ENCODE results near the gene RAPGEF3. TPM values are rescaled to one million over a fixed set of nuclear protein-coding genes. Genes with fewer than 3 reads are reported as not detected.

RAPGEF3 gene
- total and polyA plus RNA-seq, 2 of the 8 experiments (the other 6 are each of a cell fraction or from before 2014, with no cell fraction given): 5.0 to 9.4 TPM

DNA sequence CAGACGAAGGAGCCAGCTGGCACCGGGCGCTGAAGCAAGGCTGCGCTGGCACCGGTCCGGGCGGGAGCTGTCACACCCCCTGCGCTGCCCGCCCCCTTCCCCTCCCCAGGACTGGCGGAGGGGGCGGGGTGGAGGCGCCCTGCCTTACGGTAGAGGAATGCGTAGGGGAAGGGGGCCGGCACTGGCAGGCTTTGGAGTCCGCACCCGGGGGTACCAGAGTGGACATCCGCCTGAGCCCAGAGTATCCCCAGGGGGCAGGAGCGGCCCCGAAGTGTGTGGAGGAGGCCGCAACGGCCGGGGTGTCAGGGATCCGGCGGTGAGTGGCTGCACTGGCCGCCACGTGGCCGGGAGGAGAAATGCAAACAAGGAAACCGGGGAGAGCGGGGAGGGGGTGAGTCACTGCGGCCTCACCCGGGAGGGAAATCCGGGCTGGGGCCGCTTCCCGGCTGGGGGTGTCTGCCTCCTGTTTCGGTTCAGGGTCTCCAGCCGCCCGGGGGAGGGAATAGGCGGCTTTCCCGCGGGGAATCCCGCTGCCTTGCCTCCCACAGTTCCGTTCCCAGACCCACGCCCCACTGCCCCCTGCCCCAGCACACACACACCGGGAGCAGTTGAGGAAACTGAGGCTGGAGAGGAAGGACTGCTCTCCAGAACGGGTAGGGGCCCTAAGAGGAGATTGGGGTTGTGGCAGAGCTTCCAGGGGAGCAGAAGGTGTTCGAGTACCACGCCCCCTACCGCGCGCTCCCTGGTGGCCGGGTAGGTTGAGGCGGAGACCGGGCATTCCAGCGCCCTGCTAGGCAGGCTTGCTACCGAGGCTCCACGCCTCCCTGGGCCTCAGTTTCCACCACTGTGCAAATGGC is at the start of gene RAPGEF3 (continued):
- TF ChIP-seq E2F6 (IDR thresholded peaks at IDR 0.05) (peak; percentile 62; the same call in 1 of the 2 replicates), RBBP5 (IDR thresholded peaks at IDR 0.05; ENCODE audit: borderline replicate concordance, low read depth, low read length) (peak; percentile 33; the same call in 1 of the 2 replicates), TEAD4 (IDR thresholded peaks at IDR 0.05; ENCODE audit: low read depth, low read length) (peak; percentile 65; the same call in 1 of the 2 replicates), KDM4A (IDR thresholded peaks at IDR 0.05; ENCODE audit: low read depth, low read length, severe bottlenecking) (peak; percentile 79), CHD1 (IDR thresholded peaks at IDR 0.05; ENCODE audit: low read depth, low read length) (no peak), EP300 (IDR thresholded peaks at IDR 0.05; ENCODE audit: borderline replicate concordance in 1 of 2, low read depth in 2 of 2, low read length in 2 of 2) (peak in 1 of 2 experiments; percentile 33; a peak in 1 of 3 replicates), ASH2L (IDR thresholded peaks at IDR 0.05; ENCODE audit: low read length) (no peak), TAF1 (IDR thresholded peaks at IDR 0.05; ENCODE audit: low read depth, low read length) (0 out of 2 replicates have a peak, but pooled peaks have one; percentile 19), MAX (IDR thresholded peaks at IDR 0.05) (peak; percentile 94), ATF3 (IDR thresholded peaks at IDR 0.05; ENCODE audit: insufficient read depth, low read depth, low read length) (0 out of 2 replicates have a peak, but pooled peaks have one; percentile 3), RAD21 (IDR thresholded peaks at IDR 0.05 in 1 of 2, conservative IDR thresholded peaks at IDR 0.05 in 1 of 2; ENCODE audit: low read depth in 2 of 2, low read length in 2 of 2) (peak; percentile 29 to 35), CREB1 (IDR thresholded peaks at IDR 0.05) (0 out of 2 replicates have a peak, but pooled peaks have one; percentile 7), BCL11A (IDR thresholded peaks at IDR 0.05; ENCODE audit: low read depth in 2 of 2, low read length in 2 of 2) (no peak), HDAC2 (IDR thresholded peaks at IDR 0.05; ENCODE audit: borderline replicate concordance in 1 of 2, low read depth in 2 of 2, low read length in 2 of 2) (peak in 1 of 2 experiments; percentile 88; a peak in 2 of 4 replicates), JUND (IDR thresholded peaks at IDR 0.05; ENCODE audit: low read length) (peak; percentile 74)
- TF ChIP-seq, protein P1, sequence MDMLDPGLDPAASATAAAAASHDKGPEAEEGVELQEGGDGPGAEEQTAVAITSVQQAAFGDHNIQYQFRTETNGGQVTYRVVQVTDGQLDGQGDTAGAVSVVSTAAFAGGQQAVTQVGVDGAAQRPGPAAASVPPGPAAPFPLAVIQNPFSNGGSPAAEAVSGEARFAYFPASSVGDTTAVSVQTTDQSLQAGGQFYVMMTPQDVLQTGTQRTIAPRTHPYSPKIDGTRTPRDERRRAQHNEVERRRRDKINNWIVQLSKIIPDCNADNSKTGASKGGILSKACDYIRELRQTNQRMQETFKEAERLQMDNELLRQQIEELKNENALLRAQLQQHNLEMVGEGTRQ (IDR thresholded peaks at IDR 0.05; ENCODE audit: low read length): peak; percentile 54; the same call in 1 of the 2 replicates

All from H1 (cell line).